Measurements from ENCODE around the gene SLC6A16. TPM values are rescaled to one million over a fixed set of nuclear protein-coding genes. Genes with fewer than 3 reads are reported as not detected.

Gene SLC6A16
- total and polyA plus RNA-seq, 2 of the 8 experiments (the other 6 are each of a cell fraction or from before 2014, with no cell fraction given): 1.1 to 1.5 TPM

- peaks cover 44 to 64% (median 51%) of the 10 kb centered on the region in 4 experiments for H3K36me3 ChIP-seq (ENCODE audit: control insufficient read depth in 2 of 4, insufficient read depth in 4 of 4, low read length in 3 of 4)
- peaks cover 0 to 3% (median 2%) of the 10 kb centered on the region in 4 experiments; a peak in 2 of 7 replicates for H3K27me3 ChIP-seq (replicated peaks in 1 of 4; ENCODE audit: control insufficient read depth in 3 of 4, extremely low read depth in 1 of 4, insufficient read depth in 3 of 4, low read length in 3 of 4)
- no peak overlapping the region for H3K4me3 ChIP-seq (ENCODE audit: extremely low read depth in 1 of 4, insufficient read depth in 2 of 4, low read depth in 3 of 4, low read length in 4 of 4)
- H2AFZ ChIP-seq (ENCODE audit: low read length): no peak overlapping the region
- no peak overlapping the region for H3K27ac ChIP-seq (ENCODE audit: low read depth, low read length)
- no peak overlapping the region for H3K4me2 ChIP-seq (ENCODE audit: insufficient read depth in 1 of 2, low read depth in 2 of 2, low read length in 2 of 2)
- no peak overlapping the region for H2BK5ac ChIP-seq (ENCODE audit: low read depth, low read length)
- H2AK5ac ChIP-seq (ENCODE audit: low read depth, low read length): no peak overlapping the region
- FAIRE-seq (no peak), DNase-seq (ENCODE audit: low read depth in 1 of 2, low spot score in 2 of 2) (no peak)
- no peak overlapping the region for H4K5ac ChIP-seq (ENCODE audit: insufficient read length, low read depth, low read length)
- no peak overlapping the region for H4K91ac ChIP-seq (replicated peaks; ENCODE audit: insufficient read length, low read length)
- H3K4me1 ChIP-seq (replicated peaks in 1 of 4; ENCODE audit: control insufficient read depth in 3 of 4, insufficient read depth in 4 of 4, low read length in 3 of 4): peaks cover 0 to 17% (median 9%) of the 10 kb centered on the region in 4 experiments; a peak in 6 of 7 replicates
- no peak overlapping the region for H2BK20ac ChIP-seq (ENCODE audit: low read length)
- peaks cover 9 to 27% of the 10 kb centered on the region in 2 experiments for H4K20me1 ChIP-seq (replicated peaks in 1 of 2; ENCODE audit: control insufficient read depth in 1 of 2, insufficient read depth in 2 of 2, low read length in 2 of 2)
- no peak overlapping the region for H2BK12ac ChIP-seq (ENCODE audit: low read depth, low read length)
- H3K18ac ChIP-seq (ENCODE audit: extremely low read depth, low read length): no peak overlapping the region
- WGBS, 2 experiments (ENCODE audit: extremely low coverage in 1 of 2, insufficient coverage in 1 of 2, insufficient read length in 1 of 2, insufficient replicate concordance in 2 of 2, low coverage in 1 of 2, low lambda C conversion rate in 2 of 2, missing lambda C conversion rate in 1 of 2): 91% methylated on average over 11 of the region's 11 CpGs; no CpG with 5 or more reads in 1 of the 2 experiments
- H3K79me2 ChIP-seq (ENCODE audit: control insufficient read depth in 1 of 2, insufficient read depth in 2 of 2, low read length in 2 of 2): no peaks in the 10 kb centered on the region
- H3K9ac ChIP-seq (replicated peaks in 1 of 4; ENCODE audit: extremely low read depth in 1 of 4, low read depth in 3 of 4, low read length in 3 of 4): no peak overlapping the region
- H3K4ac ChIP-seq (replicated peaks; ENCODE audit: insufficient read length, low read depth, low read length): no peak overlapping the region
- H3K14ac ChIP-seq (ENCODE audit: insufficient read length): no peak overlapping the region
- peaks cover 13% of the 10 kb centered on the region for H3K23me2 ChIP-seq (ENCODE audit: low read depth, low read length)
- no peaks in the 10 kb centered on the region; the same call in 1 of the 2 replicates for H3K79me1 ChIP-seq (ENCODE audit: low read depth, low read length)
- H3K23ac ChIP-seq (ENCODE audit: insufficient read length): no peak overlapping the region
- no peak overlapping the region for H2BK15ac ChIP-seq (ENCODE audit: low read length)
- ChIA-PET POLR2A (ENCODE audit: partially characterized antibody) (interaction anchor here (1.2 to 6.9 kb wide), 6 partner anchors 7 to 20 kb away, joined by 3 to 63 read pairs (median 36); partner anchors contain the start of genes DKKL1 and TEAD2), CTCF (ENCODE audit: partially characterized antibody) (interaction anchor here (0.6 to 1.4 kb wide), 3 partner anchors 8 to 213 kb away, joined by 3 read pairs; no protein-coding TSS in a partner anchor)
- no peak overlapping the region for H4K8ac ChIP-seq (ENCODE audit: extremely low read depth, insufficient read depth, low read length)
- H2BK120ac ChIP-seq (replicated peaks; ENCODE audit: low read depth, low read length): no peak overlapping the region
- no peak overlapping the region for H3K56ac ChIP-seq (replicated peaks; ENCODE audit: insufficient read length, low read depth, low read length)
- no peaks in the 10 kb centered on the region for H3K9me3 ChIP-seq (ENCODE audit: insufficient read depth in 2 of 2, low read depth in 1 of 2, low read length in 1 of 2)
- no peak for TF ChIP-seq USF2 (IDR thresholded peaks at IDR 0.05; ENCODE audit: low read length)
- no peak for TF ChIP-seq HDAC2 (IDR thresholded peaks at IDR 0.05; ENCODE audit: borderline replicate concordance in 1 of 2, low read depth in 2 of 2, low read length in 2 of 2)
- TF ChIP-seq TAF1 (IDR thresholded peaks at IDR 0.05; ENCODE audit: low read depth, low read length): no peak
- TF ChIP-seq BCL11A (IDR thresholded peaks at IDR 0.05; ENCODE audit: low read depth in 2 of 2, low read length in 2 of 2): no peak
- no peak for TF ChIP-seq CBX8 (IDR thresholded peaks at IDR 0.05; ENCODE audit: borderline replicate concordance, low read depth, low read length)
- TF ChIP-seq SRF (IDR thresholded peaks at IDR 0.05; ENCODE audit: low read depth, low read length): no peak
- no peak for TF ChIP-seq CBX5 (IDR thresholded peaks at IDR 0.05; ENCODE audit: low read depth, low read length)
- no peak for TF ChIP-seq SP1 (IDR thresholded peaks at IDR 0.05; ENCODE audit: low read depth, low read length)
- TF ChIP-seq ATF3 (IDR thresholded peaks at IDR 0.05; ENCODE audit: insufficient read depth, low read depth, low read length): no peak
- no peak for TF ChIP-seq SIN3A (conservative IDR thresholded peaks at IDR 0.05 in 1 of 2, IDR thresholded peaks at IDR 0.05 in 1 of 2; ENCODE audit: low read depth in 1 of 2, low read length in 2 of 2)
- no peak for TF ChIP-seq MAFK (IDR thresholded peaks at IDR 0.05; ENCODE audit: low read depth, low read length)
- TF ChIP-seq BRCA1 (IDR thresholded peaks at IDR 0.05; ENCODE audit: low read depth, low read length): no peak
These were observed 17.3 kb upstream of the SLC6A16 start for GRCh38 chr19:49342291-49342721.

All from H1 (cell line).